Chondrocyte (in vitro differentiated cells): ENCODE data around the gene SCCPDH. TPM values are rescaled to one million over a fixed set of nuclear protein-coding genes. Genes with fewer than 3 reads are reported as not detected.

Source experiments
- DNase-seq: peaks from one replicate; pipeline ENCODE4 v3.0.0; 2021; ENCODE audit warnings: mixed read lengths, low spot score
- H3K27ac Mint-ChIP-seq: one replicate; pipeline ENCODE4 v1.8.0; 2021; ENCODE audit warnings: mild to moderate bottlenecking, moderate library complexity, mixed read lengths; ENCODE audit not compliant: unreplicated experiment
- H3K27me3 Mint-ChIP-seq: 2 replicates; pipeline ENCODE4 v1.8.0; 2021; ENCODE audit warnings: low read depth, mixed read lengths
- H3K36me3 Mint-ChIP-seq: 2 replicates; pipeline ENCODE4 v1.8.0; 2021; ENCODE audit warnings: low read depth, mixed read lengths
- H3K4me1 Mint-ChIP-seq: 2 replicates; pipeline ENCODE4 v1.8.0; 2021; ENCODE audit warnings: low read depth, mild to moderate bottlenecking, mixed read lengths
- H3K4me3 Mint-ChIP-seq: one replicate; pipeline ENCODE4 v1.8.0; 2021; ENCODE audit warnings: mild to moderate bottlenecking, moderate library complexity, mixed read lengths; ENCODE audit not compliant: unreplicated experiment
- H3K9me3 Mint-ChIP-seq: 2 replicates; pipeline ENCODE4 v1.8.0; 2021; ENCODE audit warnings: low read depth, mixed read lengths
- CTCF ChIP-seq: fragments of 200-600 bp; sonication (generic); IDR thresholded peaks from 2 replicates; pipeline ENCODE4 v1.5.0; 2021; ENCODE audit warnings: antibody characterized with exemption, mild to moderate bottlenecking, moderate library complexity
- total RNA-seq: library from RNA; stranded (reverse); gene quantifications from 3 replicates; pipeline ENCODE4 v1.2.1, GENCODE V29; 2021

Gene SCCPDH
- total RNA-seq, 1 donor from 2014 or later: 33.5 TPM

GRCh38 chr1:246798606-246799496 lies 74.6 kb downstream of the SCCPDH start:
- Mint-ChIP-seq H3K4me3 (no peak overlapping the region), H3K27ac (no peak overlapping the region), H3K9me3 (peaks cover 3% of the 10 kb centered on the region), H3K36me3 (peaks cover 1% of the 10 kb centered on the region), H3K27me3 (no peaks in the 10 kb centered on the region), H3K4me1 (peaks cover 15% of the 10 kb centered on the region)
- peak; percentile 71 for DNase-seq
- TF ChIP-seq CTCF: no peak

GRCh38 chr1:246800356-246800755 lies 76.1 kb downstream of the SCCPDH start:
- no peaks in the 10 kb centered on the region for H3K27me3 Mint-ChIP-seq
- TF ChIP-seq CTCF: no peak
- H3K36me3 Mint-ChIP-seq: peaks cover 1% of the 10 kb centered on the region
- H3K27ac Mint-ChIP-seq: no peak overlapping the region
- peaks cover 3% of the 10 kb centered on the region for H3K9me3 Mint-ChIP-seq
- no peak overlapping the region for H3K4me3 Mint-ChIP-seq
- peaks cover 4% of the 10 kb centered on the region for H3K4me1 Mint-ChIP-seq
- DNase-seq: peak; percentile 76

GRCh38 chr1:246800756-246801155 lies 76.5 kb downstream of the SCCPDH start:
- peak; percentile 59 for DNase-seq
- H3K4me1 Mint-ChIP-seq: peaks cover 4% of the 10 kb centered on the region
- H3K27me3 Mint-ChIP-seq: no peaks in the 10 kb centered on the region
- no peak overlapping the region for H3K4me3 Mint-ChIP-seq
- no peak for TF ChIP-seq CTCF
- H3K9me3 Mint-ChIP-seq: peaks cover 3% of the 10 kb centered on the region
- peaks cover 1% of the 10 kb centered on the region for H3K36me3 Mint-ChIP-seq
- no peak overlapping the region for H3K27ac Mint-ChIP-seq

GRCh38 chr1:246801241-246802020 lies 77.2 kb downstream of the SCCPDH start:
- no peak for TF ChIP-seq CTCF
- Mint-ChIP-seq H3K36me3 (peaks cover 1% of the 10 kb centered on the region), H3K4me3 (no peak overlapping the region), H3K27ac (no peak overlapping the region), H3K4me1 (peaks cover 4% of the 10 kb centered on the region), H3K27me3 (no peaks in the 10 kb centered on the region), H3K9me3 (peaks cover 3% of the 10 kb centered on the region)
- peak; percentile 29 for DNase-seq

GRCh38 chr1:246803373-246803772 lies 79.2 kb downstream of the SCCPDH start:
- peaks cover 1% of the 10 kb centered on the region for H3K36me3 Mint-ChIP-seq
- no peak overlapping the region for H3K27ac Mint-ChIP-seq
- peaks cover 3% of the 10 kb centered on the region for H3K27me3 Mint-ChIP-seq
- no peak for DNase-seq
- H3K4me1 Mint-ChIP-seq: peaks cover 4% of the 10 kb centered on the region
- peaks cover 3% of the 10 kb centered on the region for H3K9me3 Mint-ChIP-seq
- TF ChIP-seq CTCF: no peak
- H3K4me3 Mint-ChIP-seq: no peak overlapping the region
